GM12892 (cell line): Measurements from ENCODE around the gene NRXN2.

Experiments
- POLR2A ChIP-seq: IDR thresholded peaks from 2 replicates; pipeline ENCODE4 v1.6.1; 2011; ENCODE audit warnings: low read depth, low read length, control low read depth
- POLR2AphosphoS5 ChIP-seq: IDR thresholded peaks from 2 replicates; pipeline ENCODE4 v1.6.1; 2011; ENCODE audit warnings: low read depth, low read length, control low read depth

- TF ChIP-seq POLR2A (no peak), POLR2AphosphoS5 (no peak)
Measured at GRCh38 chr11:64720167-64720566, 2.8 kb downstream of the NRXN2 start.
